Measurements from ENCODE around the gene AKAP6.
"Not testable (repeated sequence)": the region's sequence is repeated elsewhere in the genome, so short reads cannot be mapped to it uniquely, and the experiment has no call there.

Gene AKAP6

GRCh38 chr14:32370714-32371113 is 41.6 kb downstream of the AKAP6 start:
- DNase-seq (ENCODE audit: low read depth) = no peak

DNA sequence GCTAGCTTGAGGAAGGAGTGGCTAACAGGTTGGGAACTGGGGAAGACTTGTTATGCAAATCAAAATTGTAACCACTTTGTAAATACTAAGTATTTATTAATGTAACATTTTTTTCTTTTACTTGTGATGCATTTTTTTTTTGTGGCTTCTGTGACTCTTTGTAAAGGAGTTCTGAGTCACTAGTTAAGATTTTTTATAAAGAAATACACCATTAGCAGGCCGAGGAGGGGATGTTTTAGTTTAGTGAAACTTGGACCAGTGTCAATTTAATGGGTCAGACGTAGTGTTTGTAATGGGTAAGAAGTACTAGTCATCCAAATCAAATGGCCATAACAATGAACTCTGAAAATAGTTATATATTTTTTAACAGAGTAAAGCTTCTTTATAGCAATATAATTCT is 43.1 kb downstream of the AKAP6 start:
- DNase-seq (ENCODE audit: low read depth) = no peak

- DNase-seq (ENCODE audit: low read depth) = not testable (repeated sequence)
Observed at GRCh38 chr14:32373174-32373573, 44.1 kb downstream of the AKAP6 start.

DNA sequence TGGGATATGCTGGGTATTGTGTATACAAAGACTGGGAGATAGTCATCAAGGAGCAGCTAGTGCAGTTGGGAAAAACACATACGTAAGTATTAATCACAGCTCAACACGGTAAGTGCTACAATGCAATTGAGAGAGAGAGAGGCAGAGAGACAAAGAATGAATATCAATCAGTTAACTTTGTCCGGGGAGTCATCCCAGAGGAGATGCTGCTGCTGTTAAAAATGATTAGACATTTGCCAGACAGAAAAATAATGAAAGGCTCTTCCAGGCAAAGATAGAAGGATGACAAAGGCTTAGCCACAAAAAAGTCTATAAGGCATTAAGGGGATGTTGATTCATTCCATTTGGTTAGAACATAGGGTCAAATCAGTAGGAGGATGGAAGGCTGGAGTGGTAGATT is 45.1 kb downstream of the AKAP6 start:
- no peak for DNase-seq (ENCODE audit: low read depth)

DNA sequence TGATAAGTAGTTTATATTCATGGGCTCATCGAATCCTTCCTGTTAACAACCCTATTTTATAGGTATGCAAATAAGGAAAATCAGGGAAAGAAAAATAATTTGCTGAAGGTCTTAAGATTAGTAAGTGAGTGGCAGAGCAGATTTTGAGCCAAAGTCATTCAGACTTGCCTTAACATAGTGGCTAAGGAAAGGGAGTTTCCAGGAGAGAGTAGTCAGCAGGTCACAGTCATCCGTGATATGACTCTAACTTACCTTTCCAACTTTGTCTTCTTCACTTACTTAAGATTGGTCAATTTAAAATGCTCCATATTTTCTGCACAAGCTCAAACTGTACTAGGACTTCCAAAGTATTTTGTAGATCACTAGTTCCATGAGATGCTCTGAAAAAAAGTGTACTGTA is 46.6 kb downstream of the AKAP6 start:
- DNase-seq (ENCODE audit: low read depth) = no peak

GRCh38 chr14:32377046-32377646 is 48.0 kb downstream of the AKAP6 start:
- DNase-seq (ENCODE audit: low read depth) = no peak

DNA sequence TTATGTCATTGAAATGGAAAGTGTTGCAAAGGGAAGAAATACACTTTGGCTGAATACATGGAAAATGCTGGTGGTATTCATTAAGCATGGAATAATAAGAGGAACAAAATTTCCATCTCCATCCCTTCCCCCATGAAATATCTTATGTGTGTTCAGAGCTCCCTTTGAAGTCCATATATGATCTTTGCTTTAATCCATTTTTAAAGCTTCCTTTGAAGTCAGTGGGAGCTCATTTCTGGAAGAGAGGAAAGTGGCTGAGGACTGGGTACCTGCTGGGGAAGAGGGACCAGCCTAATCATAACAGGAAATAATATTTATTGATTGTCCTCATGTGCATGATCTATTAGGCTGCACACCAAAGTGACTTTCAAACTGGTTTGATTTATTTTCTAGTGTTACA is 49.2 kb downstream of the AKAP6 start:
- DNase-seq (ENCODE audit: low read depth) = no peak

DNA sequence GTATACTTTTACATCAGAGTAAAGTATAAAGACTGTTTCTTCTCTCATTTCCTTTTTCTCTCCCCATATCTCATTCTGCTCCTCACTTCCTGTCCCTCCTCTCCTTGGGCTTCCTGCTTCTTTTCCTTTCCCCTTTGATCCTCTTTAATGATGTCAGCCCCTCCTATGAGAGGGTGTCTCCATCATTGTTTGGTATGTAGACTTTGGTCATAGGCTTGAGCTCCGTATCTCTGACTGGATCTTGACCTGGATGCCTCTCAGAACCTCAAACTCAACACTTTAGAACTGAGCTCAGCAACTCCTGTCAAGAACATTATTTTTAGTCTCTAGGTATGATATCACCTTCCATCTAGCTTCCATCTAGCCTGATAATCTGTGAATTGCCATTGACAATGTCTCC is 50.3 kb downstream of the AKAP6 start:
- DNase-seq (ENCODE audit: low read depth) = no peak

- DNase-seq (ENCODE audit: low read depth) = no peak
Observed at GRCh38 chr14:32381869-32382268, 52.8 kb downstream of the AKAP6 start.

GRCh38 chr14:32382704-32383103 is 53.6 kb downstream of the AKAP6 start:
- DNase-seq (ENCODE audit: low read depth) = no peak

- no peak for DNase-seq (ENCODE audit: low read depth)
Observed at GRCh38 chr14:32383364-32384009, 54.4 kb downstream of the AKAP6 start.

GRCh38 chr14:32384464-32384863 is 55.4 kb downstream of the AKAP6 start:
- no peak for DNase-seq (ENCODE audit: low read depth)

GRCh38 chr14:32387295-32387694 is 58.2 kb downstream of the AKAP6 start:
- not testable (repeated sequence) for DNase-seq (ENCODE audit: low read depth)

- no peak for DNase-seq (ENCODE audit: low read depth)
Observed at GRCh38 chr14:32393119-32393518, 64.0 kb downstream of the AKAP6 start.

DNA sequence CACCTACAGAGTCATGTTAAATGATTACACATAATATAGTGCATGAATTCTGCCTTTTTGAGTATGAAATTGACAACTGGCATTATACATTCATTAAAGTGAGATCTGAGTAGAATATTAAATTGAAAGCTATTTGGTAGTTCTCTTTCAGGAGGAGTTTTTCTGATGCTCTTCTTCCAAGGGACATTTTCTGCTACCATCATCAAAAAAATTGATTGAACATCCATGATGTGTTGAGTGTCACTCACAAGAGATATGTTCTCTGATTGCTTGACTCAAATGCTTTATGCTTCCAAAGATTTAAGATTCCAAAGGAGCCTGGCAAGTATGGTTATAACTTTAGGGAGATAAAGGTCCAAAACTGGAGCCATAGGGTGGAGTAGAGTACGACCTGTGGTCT is 64.9 kb downstream of the AKAP6 start:
- DNase-seq (ENCODE audit: low read depth) = no peak

DNA sequence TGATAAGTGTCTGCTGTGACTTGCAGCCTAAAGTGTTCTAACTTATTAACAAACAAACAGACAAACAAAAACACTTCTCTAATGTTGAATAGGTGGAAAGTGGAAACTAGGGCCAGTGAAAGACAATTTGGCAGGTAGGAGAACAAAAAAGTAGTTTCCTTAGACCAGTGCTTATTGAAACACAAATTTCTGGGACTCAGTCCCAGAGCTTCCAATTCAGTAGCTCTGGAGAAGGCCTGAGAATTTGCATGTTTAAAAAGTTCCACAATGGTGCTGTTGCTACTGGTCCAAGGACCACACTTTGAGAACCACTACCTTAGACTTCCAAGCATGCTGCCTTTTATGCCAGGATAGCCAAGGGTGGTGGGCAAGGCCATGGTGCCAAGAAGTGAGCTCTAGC is 67.8 kb downstream of the AKAP6 start:
- DNase-seq (ENCODE audit: low read depth) = no peak

DNA sequence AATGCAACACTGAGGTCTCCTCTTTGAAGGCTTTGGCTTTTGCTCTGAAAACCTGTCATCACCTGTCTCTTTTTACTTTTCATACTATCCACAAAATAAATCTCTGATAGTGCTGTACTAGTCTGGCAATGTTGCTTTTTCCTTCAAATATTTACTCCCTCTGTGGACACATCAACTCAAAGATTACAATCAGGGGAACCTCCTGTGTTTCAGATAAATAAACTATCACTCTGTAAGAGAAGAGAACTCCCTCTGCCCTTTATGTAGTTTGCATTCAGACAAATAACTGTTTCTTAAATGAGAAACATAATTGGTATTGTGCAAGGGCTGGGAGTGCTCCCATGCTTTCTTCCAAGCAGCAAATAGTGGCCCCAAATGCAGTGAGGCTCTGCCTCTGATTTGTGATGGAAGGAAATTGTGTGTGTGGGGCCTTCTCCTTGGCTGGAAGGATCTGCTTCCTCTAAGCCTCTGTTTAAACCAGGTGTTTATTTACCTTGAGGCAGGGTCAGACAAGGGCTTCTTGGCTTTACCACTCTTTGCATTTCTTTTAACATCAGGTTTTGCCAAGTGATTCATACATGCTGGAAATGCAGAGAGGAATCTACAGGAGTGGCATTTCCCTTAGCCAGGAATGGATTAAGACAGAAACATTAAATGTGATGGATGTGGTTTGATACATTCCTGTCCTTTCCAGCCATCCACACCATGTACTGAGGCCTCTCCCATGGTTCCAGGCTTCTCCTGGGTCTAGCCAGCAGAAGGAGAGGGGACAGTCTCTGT is 69.0 kb downstream of the AKAP6 start:
- no peak for DNase-seq (ENCODE audit: low read depth)

GRCh38 chr14:32399920-32400319 is 70.8 kb downstream of the AKAP6 start:
- DNase-seq (ENCODE audit: low read depth) = no peak

DNA sequence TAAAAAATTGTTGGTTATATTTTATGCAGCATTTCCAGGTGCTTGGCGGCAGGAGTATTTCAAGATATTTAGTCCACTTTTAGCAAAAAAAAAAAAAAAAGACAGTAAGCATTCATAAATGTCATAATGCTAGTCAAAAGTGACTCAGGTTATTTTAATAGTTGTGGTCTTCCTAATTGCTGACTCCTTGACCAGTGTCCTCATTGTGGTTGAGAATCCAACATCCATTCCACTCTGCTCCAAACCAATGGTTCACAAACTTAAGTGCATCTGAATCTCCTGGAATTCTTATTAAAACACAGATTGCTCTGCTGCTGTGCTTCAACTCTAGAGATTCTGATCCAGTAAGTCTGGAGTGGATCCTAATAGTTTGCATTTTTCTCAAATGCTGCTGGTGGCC is 71.4 kb downstream of the AKAP6 start:
- no peak for DNase-seq (ENCODE audit: low read depth)

GRCh38 chr14:32403021-32403420 is 73.9 kb downstream of the AKAP6 start:
- no peak for DNase-seq (ENCODE audit: low read depth)

DNA sequence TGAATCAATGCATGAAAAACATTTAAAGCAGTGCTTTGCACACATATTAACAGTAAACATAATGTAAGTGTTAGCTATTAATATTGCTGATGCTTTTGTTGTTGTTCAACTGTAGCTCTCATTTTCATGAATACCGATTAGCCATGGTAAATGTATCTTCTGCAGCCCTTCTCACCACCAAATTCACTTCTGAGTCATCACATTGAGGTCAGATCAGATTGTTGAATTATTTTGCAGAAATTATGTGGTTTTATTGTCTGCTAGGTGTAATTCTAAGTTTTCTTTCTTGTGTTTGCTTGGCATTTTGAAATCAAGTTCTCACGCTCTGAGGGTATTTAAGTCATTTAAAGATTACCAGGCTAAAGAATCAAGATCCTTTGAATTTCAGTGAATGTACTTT is 74.6 kb downstream of the AKAP6 start:
- no peak for DNase-seq (ENCODE audit: low read depth)

GRCh38 chr14:32404784-32405573 is 75.9 kb downstream of the AKAP6 start:
- DNase-seq (ENCODE audit: low read depth) = no peak

- DNase-seq (ENCODE audit: low read depth) = no peak
Observed at GRCh38 chr14:32405856-32406255, 76.8 kb downstream of the AKAP6 start.
